Measurements from ENCODE around the gene TAS1R1.

TAS1R1 gene

DNA sequence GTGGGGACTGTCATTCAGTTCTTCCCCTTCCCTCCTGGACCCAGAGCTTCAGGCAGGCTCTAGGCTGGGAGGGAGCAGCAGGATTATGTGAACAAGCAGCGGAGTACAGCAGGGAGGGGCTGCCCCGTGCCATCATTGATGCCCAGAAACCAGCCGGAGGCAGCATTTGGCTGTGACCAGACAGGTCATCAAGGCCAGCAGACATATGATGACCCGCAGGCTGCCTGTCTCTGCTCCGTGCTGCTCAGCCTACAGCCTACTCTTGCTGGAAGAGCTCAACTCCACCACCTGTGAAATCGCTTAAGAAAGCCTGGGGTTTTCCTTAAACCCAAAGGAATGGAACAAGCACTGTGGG is 42.6 kb downstream of the TAS1R1 start:
- TF ChIP-seq, protein P1, sequence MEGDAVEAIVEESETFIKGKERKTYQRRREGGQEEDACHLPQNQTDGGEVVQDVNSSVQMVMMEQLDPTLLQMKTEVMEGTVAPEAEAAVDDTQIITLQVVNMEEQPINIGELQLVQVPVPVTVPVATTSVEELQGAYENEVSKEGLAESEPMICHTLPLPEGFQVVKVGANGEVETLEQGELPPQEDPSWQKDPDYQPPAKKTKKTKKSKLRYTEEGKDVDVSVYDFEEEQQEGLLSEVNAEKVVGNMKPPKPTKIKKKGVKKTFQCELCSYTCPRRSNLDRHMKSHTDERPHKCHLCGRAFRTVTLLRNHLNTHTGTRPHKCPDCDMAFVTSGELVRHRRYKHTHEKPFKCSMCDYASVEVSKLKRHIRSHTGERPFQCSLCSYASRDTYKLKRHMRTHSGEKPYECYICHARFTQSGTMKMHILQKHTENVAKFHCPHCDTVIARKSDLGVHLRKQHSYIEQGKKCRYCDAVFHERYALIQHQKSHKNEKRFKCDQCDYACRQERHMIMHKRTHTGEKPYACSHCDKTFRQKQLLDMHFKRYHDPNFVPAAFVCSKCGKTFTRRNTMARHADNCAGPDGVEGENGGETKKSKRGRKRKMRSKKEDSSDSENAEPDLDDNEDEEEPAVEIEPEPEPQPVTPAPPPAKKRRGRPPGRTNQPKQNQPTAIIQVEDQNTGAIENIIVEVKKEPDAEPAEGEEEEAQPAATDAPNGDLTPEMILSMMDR (conservative IDR thresholded peaks at IDR 0.05) = no peak

DNA sequence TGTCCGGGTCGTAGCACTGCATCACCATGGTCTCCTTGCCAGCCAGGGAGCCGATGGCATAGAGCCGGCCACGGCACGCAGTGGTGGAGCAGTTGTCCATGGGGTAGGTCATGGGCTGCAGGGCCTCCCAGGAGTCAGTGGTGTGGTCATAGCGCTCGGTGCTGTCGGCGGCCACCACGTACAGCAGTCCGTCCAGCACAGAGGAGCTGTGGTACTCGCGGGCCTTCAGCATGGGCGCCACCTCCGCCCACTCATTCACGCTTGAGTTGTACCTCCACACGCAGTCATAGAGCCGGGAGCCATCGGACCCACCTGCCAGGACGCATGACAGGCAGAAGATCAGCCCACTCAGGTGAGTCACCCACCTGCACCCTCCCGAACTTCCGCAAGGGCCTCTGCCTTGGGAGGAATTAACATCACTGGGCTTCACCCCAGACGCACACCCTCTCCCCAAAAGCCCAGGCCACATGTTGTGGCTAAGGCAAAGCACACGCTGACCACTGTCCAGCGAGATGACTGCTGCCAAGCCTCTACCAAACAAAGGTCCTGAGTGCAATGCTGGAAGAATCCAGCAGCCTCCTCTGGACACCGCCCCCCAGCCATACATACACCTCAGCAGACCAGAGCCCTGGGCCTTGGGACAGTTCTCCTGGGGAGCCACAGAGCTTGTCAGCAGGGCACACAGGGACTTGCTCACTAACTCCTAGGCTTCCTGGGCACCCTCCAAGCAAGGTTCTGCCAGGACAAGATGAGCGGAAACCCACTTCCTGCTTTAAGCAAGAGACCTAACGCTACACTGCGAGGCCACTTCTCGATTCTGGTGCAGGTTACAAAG is 44.3 kb downstream of the TAS1R1 start:
- H3K27ac ChIP-seq = peak overlapping the region; percentile 86; the same call in 1 of the 2 replicates

More for the DNA sequence above, 42.6 kb downstream of the TAS1R1 start:
- H3K27ac ChIP-seq = no peak overlapping the region

DNA sequence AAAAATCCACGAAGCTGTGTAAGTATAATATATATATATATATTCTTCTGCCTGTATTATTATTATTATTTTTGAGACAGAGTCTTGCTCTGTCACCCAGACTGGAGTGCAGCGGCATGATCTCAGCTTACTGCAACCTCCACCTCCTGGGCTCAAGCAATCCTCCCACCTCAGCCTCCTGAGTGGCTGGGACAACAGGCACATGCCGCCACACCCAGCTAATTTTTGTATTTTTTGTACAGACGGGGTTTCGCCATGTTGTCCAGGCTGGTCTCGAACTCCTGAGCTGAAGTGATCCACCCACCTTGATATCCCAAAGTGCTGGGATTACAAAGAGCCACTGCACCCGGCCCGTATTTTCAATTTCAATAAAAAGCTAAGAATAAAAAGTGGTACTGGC is 44.9 kb downstream of the TAS1R1 start:
- H3K27ac ChIP-seq = peak overlapping the region; percentile 86

More for the DNA sequence above, 44.3 kb downstream of the TAS1R1 start:
- TF ChIP-seq, protein P1 (conservative IDR thresholded peaks at IDR 0.05) = no peak

DNA sequence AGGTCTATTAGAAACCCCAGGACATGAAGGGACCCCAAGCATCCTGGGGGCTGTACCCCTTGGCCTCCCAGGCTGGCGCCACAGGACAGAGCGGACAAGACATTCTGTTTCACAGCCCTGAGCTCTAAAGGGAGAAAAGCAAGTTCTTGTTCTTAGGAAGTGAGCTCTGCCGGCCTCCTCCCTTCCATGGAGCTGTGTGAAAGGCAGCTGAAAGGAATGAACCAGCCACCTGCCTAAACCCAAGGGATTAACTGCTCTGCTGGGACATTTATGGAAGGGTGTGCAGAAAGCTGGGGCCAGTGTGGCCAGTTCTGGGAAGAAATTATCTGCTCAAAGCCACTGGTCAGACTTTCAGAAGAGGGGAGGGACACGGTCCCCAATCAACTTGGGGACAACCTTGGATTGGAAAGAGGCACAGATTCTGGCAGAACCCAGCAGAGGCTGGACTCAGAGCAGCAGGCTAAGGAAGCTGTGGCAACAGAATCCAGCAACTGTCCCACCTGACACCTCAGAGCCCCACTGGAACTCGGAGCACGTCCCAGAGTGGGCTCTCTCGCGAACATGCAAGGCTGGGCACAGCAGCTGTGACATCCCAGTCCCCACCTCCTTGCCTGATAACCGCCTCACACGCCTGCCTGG is 45.4 kb downstream of the TAS1R1 start:
- TF ChIP-seq, protein P1 (conservative IDR thresholded peaks at IDR 0.05) = no peak
- H3K27ac ChIP-seq = peak overlapping the region; percentile 86

DNA sequence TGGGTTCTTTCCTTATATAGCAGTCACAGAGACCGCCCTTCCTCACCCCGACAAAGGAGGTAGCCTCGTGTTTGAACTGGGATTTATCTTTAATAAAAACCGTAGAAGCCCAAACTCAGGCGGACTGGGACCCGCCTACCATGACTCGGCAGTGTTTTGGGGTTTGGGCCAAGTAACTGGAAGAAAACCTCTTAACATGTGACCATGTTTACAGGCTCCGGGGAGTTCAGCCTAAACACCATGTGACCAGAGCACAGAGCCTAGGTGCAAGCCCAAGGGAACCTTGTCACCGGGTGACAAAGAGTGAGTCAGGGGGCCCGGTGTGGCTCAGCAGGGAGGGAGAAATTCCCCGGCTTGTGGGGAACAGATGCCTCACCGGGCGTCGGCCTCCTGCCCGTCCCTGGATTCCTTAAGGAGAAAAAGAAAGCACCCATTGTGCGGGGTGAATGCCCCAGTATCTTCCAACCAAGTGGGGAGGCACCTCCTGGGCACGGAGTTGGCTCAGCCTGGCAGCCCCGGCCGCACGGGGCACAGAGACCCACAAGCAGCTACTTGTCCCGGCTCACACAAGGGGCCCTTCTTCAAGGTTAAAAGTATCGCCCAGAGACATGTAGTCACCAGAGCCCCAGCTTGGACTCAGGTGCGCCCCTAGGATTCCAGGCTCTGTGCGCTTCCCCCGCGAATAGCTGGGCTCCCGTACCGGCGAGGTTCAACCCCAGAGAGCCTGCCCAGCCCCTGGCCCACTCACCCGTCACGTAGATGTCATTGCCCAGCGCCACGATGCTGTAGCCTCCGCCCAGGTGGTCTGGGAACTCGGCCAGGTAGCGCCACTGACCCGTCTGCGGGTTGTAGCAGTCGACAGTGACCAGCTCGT is 46.2 kb downstream of the TAS1R1 start:
- TF ChIP-seq, protein P1 (conservative IDR thresholded peaks at IDR 0.05) = no peak
- H3K27ac ChIP-seq = peak overlapping the region; percentile 86

DNA sequence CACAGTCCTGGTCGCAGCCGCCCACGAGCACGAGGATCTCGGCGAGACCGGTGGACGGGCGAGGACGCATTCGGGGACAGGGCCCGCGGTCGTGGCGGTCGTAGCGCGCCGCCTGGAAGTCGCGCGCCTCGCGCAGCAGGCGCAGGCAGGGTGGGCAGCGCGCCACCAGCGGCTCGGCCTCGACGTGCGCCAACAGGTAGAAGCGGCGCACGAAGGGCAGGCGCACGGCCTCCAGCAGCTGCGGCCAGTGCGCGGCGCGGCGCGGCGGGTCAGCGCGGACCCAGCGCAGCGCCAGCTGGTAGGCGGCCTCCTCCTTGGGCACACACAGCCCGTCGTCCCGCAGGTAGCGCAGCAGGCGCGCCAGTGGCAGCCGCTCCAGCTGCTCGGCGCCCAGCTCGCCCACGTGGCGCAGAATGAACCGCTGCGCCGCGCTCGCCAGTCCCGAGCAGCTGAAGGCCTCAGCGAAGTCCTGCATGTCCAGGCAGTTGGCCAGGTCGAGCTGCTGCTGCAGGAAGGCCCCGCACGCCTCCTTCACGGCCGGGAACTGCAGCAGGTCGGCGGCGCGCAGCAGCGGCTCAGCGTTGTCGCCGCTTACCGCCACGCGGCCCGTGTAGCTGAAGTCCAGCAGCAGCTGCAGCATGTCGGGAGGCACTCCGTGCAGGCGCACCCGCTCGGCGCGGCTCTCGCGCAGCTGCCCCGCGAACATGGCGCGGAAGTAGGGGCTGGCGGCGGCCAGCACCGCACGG is 47.0 kb downstream of the TAS1R1 start:
- TF ChIP-seq, protein P1 (conservative IDR thresholded peaks at IDR 0.05) = no peak; the same call in 1 of the 2 replicates
- peak overlapping the region; percentile 86 for H3K27ac ChIP-seq

DNA sequence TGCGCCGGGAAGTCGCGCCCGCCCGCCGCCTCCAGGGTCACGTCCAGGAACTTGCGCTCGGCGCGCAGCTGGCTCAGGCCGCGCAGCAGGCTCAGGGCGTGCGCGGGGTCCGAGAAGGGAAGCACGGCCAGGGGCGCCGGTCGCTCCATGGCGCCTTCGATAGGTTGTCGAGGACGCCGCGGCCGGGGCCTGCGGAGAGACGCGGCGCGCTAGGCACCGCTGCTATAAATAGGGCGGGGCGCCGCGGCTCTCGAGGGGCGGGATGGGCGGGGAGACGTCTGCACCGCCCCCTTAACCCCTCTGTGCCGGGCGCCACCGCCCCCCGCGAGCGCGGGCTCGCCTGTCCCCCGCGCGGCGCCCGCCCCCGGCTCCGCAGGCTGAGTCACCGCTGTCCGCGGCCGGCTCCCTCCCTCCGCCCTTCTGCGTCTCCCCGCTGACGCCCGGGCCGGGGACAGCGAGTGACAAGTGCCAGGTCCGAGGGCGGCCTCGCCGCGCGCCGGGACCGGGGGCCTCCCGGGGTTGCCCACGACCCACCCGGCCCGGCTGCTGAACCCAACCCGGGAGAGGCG is 47.6 kb downstream of the TAS1R1 start, which contains the start of gene KLHL21:
Gene KLHL21, minus strand, starts transcription at position 201 of the 569 bp plus-strand sequence. Its CDS starts 52 bp downstream, at position 149.
- peak within 1 kb of the TSS; percentile 86 for H3K27ac ChIP-seq
- TF ChIP-seq, protein P1 (conservative IDR thresholded peaks at IDR 0.05) = no peak

Measured in VCaP (cell line).